ENCODE data around the gene KCNJ8. TPM values are rescaled to one million over a fixed set of nuclear protein-coding genes. Genes with fewer than 3 reads are reported as not detected.
"Not testable (repeated sequence)": the region's sequence is repeated elsewhere in the genome, so short reads cannot be mapped to it uniquely, and the experiment has no call there.

Gene KCNJ8
- total RNA-seq, 1 donor from 2014 or later = 17.2 TPM

- no peak for DNase-seq (ENCODE audit: extremely low spot score in 2 of 2)
- intact Hi-C loops (cut with DNase I) = no loop called here
- Histone ChIP-seq H3K36me3 (no peaks in the 10 kb centered on the region), H3K4me3 (no peak overlapping the region), H3K27me3 (no peaks in the 10 kb centered on the region), H3K4me1 (peaks cover 19% of the 10 kb centered on the region), H3K9me3 (no peaks in the 10 kb centered on the region), H3K27ac (no peak overlapping the region)
- TF ChIP-seq POLR2A (IDR thresholded peaks at IDR 0.05) = no peak
- TF ChIP-seq CTCF (IDR thresholded peaks at IDR 0.05) = no peak
- no peak for TF ChIP-seq POLR2AphosphoS5 (IDR thresholded peaks at IDR 0.05; ENCODE audit: insufficient read depth in 1 of 2, low read depth in 1 of 2)
Measured at GRCh38 chr12:21815306-21816062, 41.0 kb upstream of the KCNJ8 start.

- Histone ChIP-seq H3K27ac (no peak overlapping the region), H3K4me3 (no peak overlapping the region), H3K9me3 (no peaks in the 10 kb centered on the region), H3K27me3 (no peaks in the 10 kb centered on the region), H3K4me1 (peaks cover 13% of the 10 kb centered on the region), H3K36me3 (no peaks in the 10 kb centered on the region)
- no peak for TF ChIP-seq POLR2AphosphoS5 (IDR thresholded peaks at IDR 0.05; ENCODE audit: insufficient read depth in 1 of 2, low read depth in 1 of 2)
- no peak for TF ChIP-seq CTCF (IDR thresholded peaks at IDR 0.05)
- no peak for TF ChIP-seq POLR2A (IDR thresholded peaks at IDR 0.05)
- intact Hi-C loops (cut with DNase I) = no loop called here
- DNase-seq (ENCODE audit: extremely low spot score in 2 of 2) = no peak
Measured at GRCh38 chr12:21814814-21815213, 40.3 kb upstream of the KCNJ8 start.

GRCh38 chr12:21814327-21814726, 39.8 kb upstream of the KCNJ8 start:
- DNase-seq (ENCODE audit: extremely low spot score in 2 of 2) = no peak
- Histone ChIP-seq H3K27ac (no peak overlapping the region), H3K27me3 (no peaks in the 10 kb centered on the region), H3K4me1 (peaks cover 8% of the 10 kb centered on the region), H3K9me3 (no peaks in the 10 kb centered on the region), H3K36me3 (no peaks in the 10 kb centered on the region), H3K4me3 (no peak overlapping the region)
- intact Hi-C loops (cut with DNase I) = no loop called here
- no peak for TF ChIP-seq POLR2A (IDR thresholded peaks at IDR 0.05)
- no peak for TF ChIP-seq POLR2AphosphoS5 (IDR thresholded peaks at IDR 0.05; ENCODE audit: insufficient read depth in 1 of 2, low read depth in 1 of 2)
- no peak for TF ChIP-seq CTCF (IDR thresholded peaks at IDR 0.05)

- TF ChIP-seq CTCF (IDR thresholded peaks at IDR 0.05) (no peak), POLR2AphosphoS5 (IDR thresholded peaks at IDR 0.05; ENCODE audit: insufficient read depth in 1 of 2, low read depth in 1 of 2) (no peak), POLR2A (IDR thresholded peaks at IDR 0.05) (no peak)
- no peak overlapping the region for H3K27ac ChIP-seq
- intact Hi-C loops (cut with DNase I) = no loop called here
- H3K4me3 ChIP-seq = no peak overlapping the region
- H3K27me3 ChIP-seq = no peaks in the 10 kb centered on the region
- H3K4me1 ChIP-seq = peaks cover 2% of the 10 kb centered on the region
- DNase-seq (ENCODE audit: extremely low spot score in 2 of 2) = no peak
- no peaks in the 10 kb centered on the region for H3K36me3 ChIP-seq
- H3K9me3 ChIP-seq = no peaks in the 10 kb centered on the region
Measured at GRCh38 chr12:21813751-21814150, 39.2 kb upstream of the KCNJ8 start.

GRCh38 chr12:21813125-21813524, 38.6 kb upstream of the KCNJ8 start:
- no peaks in the 10 kb centered on the region for H3K27me3 ChIP-seq
- no peak for DNase-seq (ENCODE audit: extremely low spot score in 2 of 2)
- no peak overlapping the region for H3K4me3 ChIP-seq
- H3K4me1 ChIP-seq = no peaks in the 10 kb centered on the region
- H3K27ac ChIP-seq = no peak overlapping the region
- TF ChIP-seq POLR2A (IDR thresholded peaks at IDR 0.05) (no peak), CTCF (IDR thresholded peaks at IDR 0.05) (no peak), POLR2AphosphoS5 (IDR thresholded peaks at IDR 0.05; ENCODE audit: insufficient read depth in 1 of 2, low read depth in 1 of 2) (no peak)
- intact Hi-C loops (cut with DNase I) = no loop called here
- no peaks in the 10 kb centered on the region for H3K36me3 ChIP-seq
- H3K9me3 ChIP-seq = no peaks in the 10 kb centered on the region

GRCh38 chr12:21812340-21812739, 37.8 kb upstream of the KCNJ8 start:
- H3K4me3 ChIP-seq; H3K4me1 ChIP-seq; DNase-seq (ENCODE audit: extremely low spot score in 2 of 2); H3K9me3 ChIP-seq; H3K36me3 ChIP-seq; H3K27ac ChIP-seq; intact Hi-C loops (cut with DNase I); H3K27me3 ChIP-seq: not testable (repeated sequence)
